SK-N-MC (cell line): ENCODE measurements around the gene ALS2.

ENCODE experiments used
- DNase-seq: peaks from one replicate; pipeline ENCODE4 v3.0.0-alpha.2; 2011; ENCODE audit warnings: low read depth, low spot score
- H3K27ac ChIP-seq: fragments of 200-600 bp; sonication (generic); 2 replicates; pipeline ENCODE4 v1.5.1; 2016; ENCODE audit warnings: mixed run types
- H3K36me3 ChIP-seq: fragments of 200-600 bp; sonication (generic); 2 replicates; pipeline ENCODE4 v1.6.1; 2017; ENCODE audit warnings: antibody characterized with exemption, low read length, mixed read lengths; ENCODE audit not compliant: insufficient read depth
- H3K4me3 ChIP-seq: fragments of 200-600 bp; sonication (generic); 2 replicates; pipeline ENCODE4 v1.5.1; 2016
- H3K9ac ChIP-seq: fragments of 200-600 bp; sonication (generic); 2 replicates; pipeline ENCODE4 v1.8.0; 2017; ENCODE audit warnings: mixed run types, mixed read lengths; ENCODE audit not compliant: insufficient read length
- H3K9me3 ChIP-seq: fragments of 200-600 bp; sonication (generic); 2 replicates; pipeline ENCODE4 v1.6.1; 2017; ENCODE audit warnings: low read depth, mild to moderate bottlenecking, antibody characterized with exemption, low read length, moderate library complexity, mixed read lengths
- EZH2 ChIP-seq: fragments of 200-600 bp; sonication (generic); IDR thresholded peaks from one replicate; pipeline ENCODE4 v1.6.1; 2017; ENCODE audit warnings: antibody characterized with exemption
- FOXP2 ChIP-seq: optimal IDR thresholded peaks from 2 replicates; pipeline ENCODE3; 2011; ENCODE audit warnings: mild to moderate bottlenecking, moderate library complexity; ENCODE audit not compliant: insufficient read depth; ENCODE audit errors: extremely low read length, control extremely low read depth
- POLR2AphosphoS5 ChIP-seq: IDR thresholded peaks from 2 replicates; pipeline ENCODE4 v1.6.1; 2012; ENCODE audit warnings: mild to moderate bottlenecking, low read depth, low read length, borderline replicate concordance

ALS2 gene

DNA sequence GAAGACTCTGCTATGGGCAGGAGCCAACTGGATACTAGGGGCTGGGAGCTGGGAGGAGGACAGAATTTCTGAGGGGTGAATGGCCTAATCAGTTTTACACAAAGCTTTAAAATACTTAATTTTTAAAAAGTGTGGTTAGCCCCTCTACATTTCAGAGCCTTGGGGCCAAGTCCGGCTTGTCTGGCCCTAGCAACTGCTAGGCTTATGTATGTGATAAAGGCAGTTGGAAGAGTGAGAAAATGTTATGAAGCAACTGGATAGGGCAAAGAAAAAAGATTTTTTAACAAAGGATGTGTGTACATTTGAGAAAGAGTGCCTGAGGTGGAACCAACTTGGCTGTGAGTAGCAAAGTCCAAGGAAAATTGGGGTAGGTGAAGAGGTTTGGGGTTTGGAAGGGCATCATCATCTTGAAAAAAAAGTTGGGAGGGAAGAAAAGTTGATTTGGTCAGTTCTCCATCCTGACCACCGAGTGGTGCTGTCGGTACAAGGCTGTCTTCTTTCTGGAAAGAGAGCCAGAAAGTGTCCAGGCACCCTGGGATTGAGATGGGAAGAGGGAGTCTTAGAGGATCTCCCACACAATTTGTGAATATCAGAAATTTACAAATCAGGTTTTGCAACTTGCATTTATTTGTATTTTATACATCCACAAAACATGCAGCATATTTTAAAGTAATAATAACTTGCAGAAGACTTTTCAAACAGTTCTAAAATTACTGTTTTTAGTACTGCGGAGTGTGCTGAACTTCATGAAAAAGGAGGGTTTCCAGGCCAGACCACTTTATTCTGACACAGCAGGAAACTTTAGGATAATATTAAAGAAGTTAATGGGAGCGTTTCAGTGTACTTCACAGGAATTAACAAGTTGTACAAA is 15.1 kb upstream of the ALS2 start:
- DNase-seq: no peak
- Histone ChIP-seq H3K4me3 (no peak overlapping the region), H3K9me3 (no peaks in the 10 kb centered on the region), H3K36me3 (no peaks in the 10 kb centered on the region), H3K9ac (no peak overlapping the region), H3K27ac (peak overlapping the region; percentile 47; the same call in 1 of the 2 replicates)
- TF ChIP-seq FOXP2 (no peak), POLR2AphosphoS5 (no peak), EZH2 (no peak)

DNA sequence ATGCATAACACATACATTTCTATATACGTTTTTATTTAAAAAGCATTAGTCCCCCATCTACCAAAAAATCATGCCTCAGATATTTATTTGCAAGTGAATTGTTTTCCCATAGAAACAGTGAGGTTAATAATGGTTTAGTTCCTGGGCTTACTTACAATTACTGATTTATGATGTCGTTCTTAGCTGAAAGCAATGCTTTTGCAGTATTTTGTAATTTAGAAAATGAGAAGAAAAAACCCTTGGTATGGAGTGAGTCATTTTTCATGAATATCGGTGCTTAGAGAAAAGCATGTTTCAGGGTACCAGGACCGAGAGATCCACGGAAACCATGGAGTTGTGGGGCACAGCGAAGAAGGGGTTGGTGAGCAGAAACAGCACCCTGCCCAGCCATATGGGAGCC is 13.6 kb upstream of the ALS2 start:
- Histone ChIP-seq H3K9me3 (no peaks in the 10 kb centered on the region), H3K9ac (no peak overlapping the region), H3K27ac (no peak overlapping the region), H3K4me3 (no peak overlapping the region), H3K36me3 (no peaks in the 10 kb centered on the region)
- no peak for DNase-seq
- TF ChIP-seq FOXP2 (no peak), POLR2AphosphoS5 (no peak), EZH2 (no peak)

DNA sequence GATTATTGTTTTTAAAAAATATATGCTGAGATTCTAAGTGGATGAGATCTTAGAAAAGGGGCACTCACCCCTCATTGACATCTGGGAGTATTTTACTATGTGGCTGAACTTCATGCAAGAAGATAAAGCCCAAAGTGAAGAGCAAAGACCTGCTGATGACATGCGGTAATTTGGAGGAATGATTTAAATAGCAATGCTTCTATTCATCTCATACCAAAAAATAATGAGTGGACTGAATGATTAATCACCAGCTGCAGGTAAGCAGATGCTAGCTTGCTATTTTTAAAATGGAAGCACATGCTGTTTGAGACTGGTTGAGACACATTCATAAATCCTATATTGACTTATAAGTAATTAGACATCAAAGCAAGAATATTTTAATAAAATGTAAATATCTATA is 12.9 kb upstream of the ALS2 start:
- DNase-seq: no peak
- H3K27ac ChIP-seq: no peak overlapping the region
- H3K9ac ChIP-seq: no peak overlapping the region
- TF ChIP-seq POLR2AphosphoS5: no peak
- TF ChIP-seq EZH2: no peak
- TF ChIP-seq FOXP2: no peak
- H3K36me3 ChIP-seq: no peaks in the 10 kb centered on the region
- no peak overlapping the region for H3K4me3 ChIP-seq
- H3K9me3 ChIP-seq: no peaks in the 10 kb centered on the region

DNA sequence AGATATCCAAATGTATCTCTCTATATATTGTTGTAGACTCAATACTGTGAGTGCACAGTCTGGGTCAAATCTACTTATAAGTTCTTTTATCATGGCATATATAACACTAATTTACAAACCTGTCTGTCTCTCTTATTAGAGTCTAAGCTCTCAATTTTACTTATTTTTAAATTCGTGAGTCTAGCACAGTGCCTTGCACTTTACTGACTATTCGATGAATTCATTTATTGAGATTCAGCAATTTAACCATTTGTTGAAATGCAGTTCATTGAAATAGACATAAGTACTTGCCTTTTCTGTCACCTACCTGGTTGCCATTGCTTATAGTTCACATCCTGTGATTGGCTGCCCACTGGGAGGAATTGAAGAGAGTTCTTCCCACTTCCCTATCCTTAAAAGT is 10.3 kb upstream of the ALS2 start:
- DNase-seq: no peak
- Histone ChIP-seq H3K4me3 (no peak overlapping the region), H3K27ac (no peak overlapping the region), H3K36me3 (no peaks in the 10 kb centered on the region), H3K9ac (no peak overlapping the region), H3K9me3 (no peaks in the 10 kb centered on the region)
- TF ChIP-seq POLR2AphosphoS5 (no peak), FOXP2 (no peak), EZH2 (no peak)

DNA sequence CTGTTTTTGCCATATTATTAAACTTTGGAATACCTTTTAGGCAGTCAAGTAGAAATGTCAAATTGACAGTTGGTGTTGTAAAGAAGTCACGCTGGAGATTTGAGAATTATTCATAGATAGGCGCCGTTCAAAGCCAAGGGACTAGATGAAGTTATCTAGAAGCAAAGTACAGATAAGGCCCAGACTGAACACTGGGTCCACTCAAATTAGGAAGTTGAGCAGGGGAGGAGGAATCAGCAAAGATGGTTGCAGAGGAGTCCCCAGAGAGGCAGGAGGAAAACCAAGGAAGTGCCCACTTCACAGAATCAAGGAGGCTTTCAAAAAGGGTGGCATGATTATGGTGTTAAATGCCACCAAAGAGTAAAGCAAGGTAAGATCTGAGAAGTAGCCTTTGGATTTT is 9.6 kb upstream of the ALS2 start:
- H3K4me3 ChIP-seq: no peak overlapping the region
- TF ChIP-seq EZH2: no peak
- H3K36me3 ChIP-seq: no peaks in the 10 kb centered on the region
- no peaks in the 10 kb centered on the region for H3K9me3 ChIP-seq
- no peak overlapping the region for H3K9ac ChIP-seq
- H3K27ac ChIP-seq: no peak overlapping the region
- DNase-seq: no peak

DNA sequence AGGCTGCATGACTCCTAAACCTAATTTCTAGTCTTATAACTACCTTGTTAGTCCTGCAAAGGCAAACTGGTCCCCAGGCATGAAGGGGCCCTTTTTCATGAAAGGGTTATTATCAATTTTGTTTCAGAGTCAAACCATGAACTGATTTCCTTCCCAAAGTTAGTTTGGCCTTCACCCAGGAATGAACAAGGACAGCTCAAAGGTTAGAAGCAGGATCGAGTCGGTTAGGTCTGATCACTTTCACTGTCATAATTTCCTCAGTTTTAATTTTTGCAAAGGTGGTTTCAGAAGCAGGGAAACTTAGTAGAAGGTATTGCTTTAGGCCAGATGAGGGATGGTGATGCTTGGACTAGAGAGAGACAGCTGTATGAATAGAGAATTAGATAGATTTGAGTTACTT is 8.7 kb upstream of the ALS2 start:
- TF ChIP-seq POLR2AphosphoS5 (no peak), EZH2 (no peak), FOXP2 (no peak)
- DNase-seq: no peak

DNA sequence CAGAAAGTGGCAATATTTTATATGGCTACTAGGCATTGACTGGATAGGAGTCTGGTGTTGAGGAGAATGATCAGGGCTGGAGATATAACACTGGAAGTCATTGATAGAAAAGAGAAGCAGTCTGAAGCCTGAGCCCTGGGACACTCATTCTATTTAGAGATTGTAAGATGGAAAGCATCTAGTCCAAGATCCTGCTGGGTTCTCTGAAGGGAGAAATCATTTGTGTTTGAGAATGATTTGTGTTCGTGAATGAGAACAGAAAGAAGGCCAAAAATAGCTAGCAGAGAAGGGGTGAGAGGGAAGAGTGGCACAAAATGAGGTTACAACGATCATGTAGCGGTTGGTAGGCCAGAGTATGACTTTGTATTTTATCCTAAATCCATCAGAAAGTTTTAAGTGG is 7.6 kb upstream of the ALS2 start:
- Histone ChIP-seq H3K9me3 (no peaks in the 10 kb centered on the region), H3K36me3 (no peaks in the 10 kb centered on the region), H3K9ac (no peak overlapping the region), H3K4me3 (no peak overlapping the region), H3K27ac (no peak overlapping the region)
- TF ChIP-seq POLR2AphosphoS5: no peak
- no peak for TF ChIP-seq FOXP2
- TF ChIP-seq EZH2: no peak
- DNase-seq: no peak

More for the DNA sequence above, 8.7 kb upstream of the ALS2 start:
- no peaks in the 10 kb centered on the region for H3K9me3 ChIP-seq
- no peaks in the 10 kb centered on the region for H3K36me3 ChIP-seq
- H3K4me3 ChIP-seq: no peak overlapping the region
- no peak overlapping the region for H3K9ac ChIP-seq
- H3K27ac ChIP-seq: no peak overlapping the region

DNA sequence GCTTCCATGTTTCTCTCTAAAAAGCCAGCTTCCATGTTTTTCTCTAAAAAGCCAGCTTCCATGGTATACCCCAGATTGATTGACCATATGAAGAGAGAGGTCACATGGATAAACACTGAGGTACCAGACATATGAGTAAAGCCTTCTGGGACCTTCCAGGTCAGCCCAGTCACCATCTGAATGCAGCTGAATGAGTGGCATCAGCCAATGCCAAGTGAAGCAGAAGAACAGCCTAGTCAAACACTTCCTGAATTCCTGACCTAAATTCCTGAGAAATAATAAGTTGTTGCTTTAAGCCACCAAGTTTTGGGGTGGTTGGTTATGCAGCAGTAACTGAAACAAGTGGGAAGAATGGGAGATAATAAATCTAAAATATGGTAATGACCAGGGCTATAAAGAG is 5.7 kb upstream of the ALS2 start:
- DNase-seq: no peak
- Histone ChIP-seq H3K9ac (no peak overlapping the region), H3K9me3 (no peaks in the 10 kb centered on the region), H3K4me3 (no peak overlapping the region), H3K27ac (no peak overlapping the region), H3K36me3 (no peaks in the 10 kb centered on the region)
- no peak for TF ChIP-seq EZH2
- TF ChIP-seq POLR2AphosphoS5: no peak
- TF ChIP-seq FOXP2: no peak

DNA sequence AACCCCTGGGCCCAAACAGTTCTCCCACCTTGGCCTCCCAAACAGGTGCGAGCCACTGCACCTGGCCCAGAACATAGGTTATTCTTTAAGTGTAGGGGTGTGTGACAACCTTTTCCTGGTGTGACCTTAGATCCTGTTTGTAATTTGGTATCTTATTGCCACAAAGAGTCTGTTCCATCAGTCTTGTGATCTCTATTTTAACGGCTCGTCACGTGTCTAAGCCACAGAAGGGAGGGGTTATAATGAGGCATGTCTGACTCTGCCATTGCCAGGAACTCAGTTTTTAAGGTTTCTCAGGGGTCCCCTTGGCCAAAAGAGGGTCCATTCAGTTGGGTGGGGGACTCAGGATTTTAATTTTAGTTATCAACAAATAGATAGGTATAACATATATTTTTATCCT is 4.4 kb upstream of the ALS2 start:
- H3K9me3 ChIP-seq: no peaks in the 10 kb centered on the region
- no peak overlapping the region for H3K27ac ChIP-seq
- DNase-seq: no peak
- no peak for TF ChIP-seq POLR2AphosphoS5
- no peak for TF ChIP-seq EZH2
- no peak for TF ChIP-seq FOXP2
- H3K36me3 ChIP-seq: no peaks in the 10 kb centered on the region
- H3K4me3 ChIP-seq: no peak overlapping the region
- H3K9ac ChIP-seq: no peak overlapping the region

DNA sequence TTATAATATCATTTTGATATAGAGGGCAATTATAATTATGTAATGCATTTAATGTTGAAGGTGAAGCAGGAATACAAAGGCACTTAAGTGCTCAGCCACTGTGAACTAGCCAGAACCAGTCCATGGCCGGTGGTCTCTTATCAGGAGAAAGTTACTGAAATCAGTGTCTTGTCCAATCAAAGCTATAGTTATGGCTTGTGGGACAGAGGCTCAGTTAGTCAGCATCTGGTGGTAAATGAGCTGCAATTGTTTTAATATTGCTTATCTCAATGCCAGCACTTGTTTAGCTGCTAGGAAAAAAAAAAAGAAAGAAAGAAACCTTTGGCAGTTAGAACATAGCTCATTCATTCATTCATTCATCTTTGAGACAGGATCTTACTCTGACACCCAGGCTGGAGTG is 3.8 kb upstream of the ALS2 start:
- H3K36me3 ChIP-seq: no peaks in the 10 kb centered on the region
- no peak overlapping the region for H3K4me3 ChIP-seq
- no peak overlapping the region for H3K27ac ChIP-seq
- DNase-seq: no peak
- no peak overlapping the region for H3K9ac ChIP-seq
- TF ChIP-seq EZH2: no peak
- H3K9me3 ChIP-seq: no peaks in the 10 kb centered on the region
